PC-3 (cell line): ENCODE results near the gene SVIL.
"Not testable (repeated sequence)": the region's sequence is repeated elsewhere in the genome, so short reads cannot be mapped to it uniquely, and the experiment has no call there.

Experiments used
- EZH2 ChIP-seq: fragments of 300-600 bp; sonication (generic); IDR thresholded peaks from one replicate; pipeline ENCODE4 v1.6.1; 2017; ENCODE audit warnings: antibody characterized with exemption, mild to moderate bottlenecking, low read length; ENCODE audit not compliant: unreplicated experiment
- EZH2phosphoT487 ChIP-seq: fragments of 300-600 bp; sonication (generic); IDR thresholded peaks from 2 replicates; pipeline ENCODE4 v1.6.1; 2018; ENCODE audit warnings: mild to moderate bottlenecking, antibody characterized with exemption, low read length, borderline replicate concordance
- TF ChIP-seq, protein P1 (sequence below): fragments of 300-600 bp; sonication (generic); conservative IDR thresholded peaks from 2 replicates; pipeline ENCODE4 v1.5.1; 2017; ENCODE audit warnings: antibody characterized with exemption, low read depth, mild to moderate bottlenecking, low read length

GRCh38 chr10:29536691-29537090 lies 98.1 kb downstream of the SVIL start:
- TF ChIP-seq, protein P1, sequence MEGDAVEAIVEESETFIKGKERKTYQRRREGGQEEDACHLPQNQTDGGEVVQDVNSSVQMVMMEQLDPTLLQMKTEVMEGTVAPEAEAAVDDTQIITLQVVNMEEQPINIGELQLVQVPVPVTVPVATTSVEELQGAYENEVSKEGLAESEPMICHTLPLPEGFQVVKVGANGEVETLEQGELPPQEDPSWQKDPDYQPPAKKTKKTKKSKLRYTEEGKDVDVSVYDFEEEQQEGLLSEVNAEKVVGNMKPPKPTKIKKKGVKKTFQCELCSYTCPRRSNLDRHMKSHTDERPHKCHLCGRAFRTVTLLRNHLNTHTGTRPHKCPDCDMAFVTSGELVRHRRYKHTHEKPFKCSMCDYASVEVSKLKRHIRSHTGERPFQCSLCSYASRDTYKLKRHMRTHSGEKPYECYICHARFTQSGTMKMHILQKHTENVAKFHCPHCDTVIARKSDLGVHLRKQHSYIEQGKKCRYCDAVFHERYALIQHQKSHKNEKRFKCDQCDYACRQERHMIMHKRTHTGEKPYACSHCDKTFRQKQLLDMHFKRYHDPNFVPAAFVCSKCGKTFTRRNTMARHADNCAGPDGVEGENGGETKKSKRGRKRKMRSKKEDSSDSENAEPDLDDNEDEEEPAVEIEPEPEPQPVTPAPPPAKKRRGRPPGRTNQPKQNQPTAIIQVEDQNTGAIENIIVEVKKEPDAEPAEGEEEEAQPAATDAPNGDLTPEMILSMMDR, result not testable (repeated sequence)
- TF ChIP-seq EZH2, EZH2phosphoT487: not testable (repeated sequence)
